Activated T-helper 1 cell treated with anti-CD3 and anti-CD28 coated beads, Interleukin-2, amount 50 U/mL, for 16 hours (primary cell): Measurements from ENCODE around the gene PRR12.
A peak's percentile ranks its signal among the peaks of the same experiment; 100 is the strongest.

Experiments
- DNase-seq, 2 donors: peaks; one replicate each; pipeline ENCODE4 v3.0.0-alpha.2; 2020; ENCODE audit warnings: low read depth in 1 of 2, low spot score in 1 of 2

PRR12 gene

DNA sequence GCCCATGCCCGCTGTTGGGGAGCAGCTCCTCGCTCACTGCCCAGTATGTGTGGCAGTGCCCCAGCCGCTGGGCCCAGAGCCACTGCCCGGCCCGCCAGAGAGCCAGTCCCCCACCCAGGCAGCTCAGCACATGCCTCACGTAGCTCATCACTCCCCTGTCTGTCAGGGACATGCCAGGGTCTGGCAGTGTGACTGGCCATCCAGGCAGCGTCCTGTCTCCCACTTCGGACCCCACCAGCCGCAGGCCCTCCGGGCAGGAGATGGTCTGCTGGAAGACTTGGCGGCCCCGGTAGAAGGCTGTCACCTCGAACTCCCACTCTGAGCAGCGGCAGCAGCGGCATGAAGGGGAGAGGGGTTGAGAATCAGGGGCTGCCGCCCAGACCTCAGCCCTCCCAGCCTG, 71.0 kb downstream of the PRR12 start:
- DNase-seq: no peak

DNA sequence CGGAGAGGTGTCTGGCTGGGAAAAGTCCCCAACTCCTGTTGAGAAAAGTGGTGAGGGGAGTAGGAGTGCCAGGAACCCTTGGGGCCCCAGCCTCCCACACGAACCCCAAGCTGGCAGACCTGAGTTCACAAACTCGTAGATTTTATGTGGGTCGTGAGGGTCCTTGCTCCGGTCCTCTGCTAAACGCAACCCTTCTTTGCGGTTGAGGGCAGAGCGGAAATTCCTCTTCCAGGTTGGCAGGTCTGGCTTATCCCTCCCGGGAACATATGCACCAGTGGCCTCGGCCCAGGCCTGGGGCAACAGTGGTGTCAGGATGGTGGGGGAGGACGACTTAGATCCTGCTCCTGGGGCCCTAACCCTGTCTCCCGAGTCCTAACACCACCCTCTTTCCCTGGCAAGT, 72.2 kb downstream of the PRR12 start:
- no peak for DNase-seq

DNA sequence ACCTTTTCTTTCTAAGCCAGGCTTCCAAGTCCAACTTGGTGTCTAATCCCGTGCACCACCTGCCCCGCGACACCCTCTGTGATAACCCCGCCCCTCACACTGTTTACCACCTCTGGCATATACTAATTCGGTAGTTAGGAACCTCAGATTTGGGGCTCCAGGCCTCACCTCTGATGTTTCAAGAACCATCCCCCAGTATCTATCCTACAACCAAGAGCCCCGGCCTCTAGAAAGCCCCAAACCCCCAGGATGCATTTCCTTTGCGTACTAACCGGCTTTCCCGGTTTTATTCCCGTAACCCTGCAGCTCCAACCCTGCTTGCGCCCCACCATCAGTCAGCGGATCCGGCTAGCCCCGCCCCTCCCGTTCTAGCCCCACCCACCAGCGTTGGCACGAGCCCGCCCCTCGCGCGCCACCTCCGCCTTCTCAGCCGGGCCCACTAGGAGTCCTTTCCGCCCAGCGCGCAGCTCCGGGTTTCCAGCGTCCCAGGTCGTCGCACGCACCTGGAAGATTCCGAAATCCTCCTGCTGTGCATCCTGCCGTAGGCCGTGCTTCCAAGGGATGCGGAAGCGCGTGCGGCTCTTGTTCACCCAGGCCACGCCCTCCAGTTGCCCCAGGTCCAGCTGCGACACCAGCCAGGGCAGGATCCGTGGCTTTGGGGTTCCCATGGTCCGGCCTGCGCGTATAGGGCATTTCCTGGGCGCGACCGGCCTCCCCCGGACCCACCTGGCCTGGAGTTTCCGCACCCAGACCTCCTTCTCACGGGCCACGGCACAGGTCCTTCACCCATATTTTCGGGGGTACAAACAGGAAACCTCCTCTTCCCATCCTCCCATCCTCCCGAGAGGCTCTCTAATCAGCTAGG, 73.4 kb downstream of the PRR12 start:
- DNase-seq: peak; percentile 86 to 95

DNA sequence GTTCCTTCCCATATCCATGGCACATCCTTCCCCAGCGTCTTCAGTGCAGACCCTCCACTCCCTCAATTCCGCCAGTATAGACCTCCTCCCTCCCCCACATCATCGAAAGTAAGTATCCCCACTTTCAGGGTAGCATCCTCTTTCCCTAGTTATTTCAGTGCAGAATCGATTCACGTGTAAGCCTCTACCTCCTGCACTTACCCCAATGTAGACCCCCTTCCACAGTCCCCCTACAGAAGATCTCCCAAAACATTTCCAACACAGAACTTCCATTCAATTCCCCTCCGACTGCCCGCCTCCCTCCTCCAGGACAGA, 74.0 kb downstream of the PRR12 start:
- DNase-seq: no peak

DNA sequence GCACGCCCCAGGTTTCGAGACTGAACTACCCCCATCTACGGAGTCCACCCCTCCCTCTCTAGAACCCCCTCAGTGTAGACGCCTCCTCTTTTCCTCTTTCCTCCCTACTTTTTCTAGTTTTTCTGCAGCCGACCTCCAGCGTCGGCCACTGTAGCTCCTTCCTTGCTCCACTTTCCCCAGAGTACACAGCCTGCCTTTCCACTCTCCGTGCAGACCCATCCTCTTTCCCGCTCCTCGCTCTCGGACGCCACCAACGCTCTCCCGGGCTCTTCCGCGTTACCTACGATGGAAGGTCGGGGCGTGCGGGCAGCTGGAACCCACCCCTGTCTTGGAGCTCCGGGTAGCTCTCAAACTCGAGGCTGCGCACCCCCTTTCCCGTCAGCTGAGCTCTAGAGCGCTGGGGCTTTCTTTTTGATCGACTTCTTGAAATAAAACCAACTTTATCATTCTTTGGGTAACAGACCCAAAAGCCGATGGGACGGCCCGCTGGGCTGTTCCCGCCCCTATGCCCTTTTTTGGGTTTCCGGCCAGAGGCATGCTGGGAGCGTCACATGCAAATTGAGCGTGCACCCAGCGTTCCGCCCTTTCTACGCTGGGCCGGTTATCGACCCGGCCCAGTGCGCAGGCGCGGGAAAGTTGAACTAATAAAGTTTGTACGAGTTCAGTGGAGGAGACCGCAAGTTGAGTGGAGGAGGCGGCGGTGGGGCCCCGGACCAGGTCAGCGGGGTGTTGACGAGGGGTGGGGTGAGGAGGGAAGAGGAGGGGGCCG, 74.6 kb downstream of the PRR12 start, which contains the start of the genes BCL2L12 and IRF3:
BCL2L12 (plus strand) TSS at position 583 of the 769 bp plus-strand sequence. CDS start 760 bp downstream, outside the sequence.
IRF3 (minus strand) TSS at position 507 of the 769 bp plus-strand sequence. CDS start 1,019 bp downstream, outside the sequence.
- DNase-seq: peak; percentile 99

DNA sequence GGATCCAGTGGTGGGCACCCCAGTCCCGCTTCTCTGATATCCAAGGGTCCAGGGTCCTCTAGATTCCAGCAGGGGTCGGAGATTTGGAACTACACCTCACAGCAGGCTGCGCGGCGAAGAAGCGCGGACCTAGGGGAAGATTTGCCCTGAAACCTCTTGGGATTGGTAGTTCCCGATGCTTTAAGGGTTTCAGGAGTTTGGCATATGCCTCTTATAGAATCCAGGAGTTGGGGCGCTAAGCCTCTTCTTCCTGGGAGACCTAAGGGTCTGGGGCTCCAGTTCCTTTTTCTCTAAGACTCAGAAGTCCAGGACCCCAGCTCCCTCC, 75.1 kb downstream of the PRR12 start:
- no peak for DNase-seq

DNA sequence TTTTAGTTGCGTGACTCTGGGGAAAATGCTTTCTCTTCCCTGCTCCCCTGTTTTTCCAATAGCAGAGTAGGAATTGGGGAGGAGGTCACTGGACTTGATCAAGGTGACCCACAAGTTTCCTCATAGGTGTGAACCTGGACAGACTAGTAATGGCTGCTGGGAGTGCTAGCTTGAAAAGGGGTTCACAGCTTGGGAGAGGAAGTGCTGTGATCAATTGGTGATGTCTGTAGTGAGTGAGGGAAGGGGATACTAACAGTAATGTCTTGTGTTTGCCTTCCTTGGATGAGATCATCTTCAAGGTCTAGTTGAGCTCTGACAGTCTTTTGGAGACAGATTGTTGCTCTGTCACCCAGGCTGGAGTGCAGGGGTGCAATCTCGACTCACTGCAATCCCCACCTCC, 76.5 kb downstream of the PRR12 start:
- no peak for DNase-seq

DNA sequence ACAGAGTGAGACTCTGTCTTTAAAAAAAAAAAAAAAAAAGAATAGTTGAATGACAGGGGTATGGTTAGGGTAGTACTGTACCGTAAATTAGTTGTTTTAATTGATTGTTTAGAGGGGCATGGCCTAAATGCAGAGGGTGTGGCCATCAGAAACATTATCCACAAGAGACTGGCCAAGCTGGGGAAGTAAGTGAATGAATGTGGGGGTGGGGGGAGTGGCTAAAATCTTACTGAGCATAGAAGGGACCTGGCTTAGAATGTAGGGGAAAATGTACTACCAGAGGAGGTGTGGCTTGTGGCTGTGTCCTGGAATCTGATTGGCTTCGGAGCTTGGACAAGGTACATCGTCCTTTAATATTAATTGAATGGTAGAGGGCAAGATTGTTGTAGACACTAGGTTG, 78.5 kb downstream of the PRR12 start:
- no peak for DNase-seq

DNA sequence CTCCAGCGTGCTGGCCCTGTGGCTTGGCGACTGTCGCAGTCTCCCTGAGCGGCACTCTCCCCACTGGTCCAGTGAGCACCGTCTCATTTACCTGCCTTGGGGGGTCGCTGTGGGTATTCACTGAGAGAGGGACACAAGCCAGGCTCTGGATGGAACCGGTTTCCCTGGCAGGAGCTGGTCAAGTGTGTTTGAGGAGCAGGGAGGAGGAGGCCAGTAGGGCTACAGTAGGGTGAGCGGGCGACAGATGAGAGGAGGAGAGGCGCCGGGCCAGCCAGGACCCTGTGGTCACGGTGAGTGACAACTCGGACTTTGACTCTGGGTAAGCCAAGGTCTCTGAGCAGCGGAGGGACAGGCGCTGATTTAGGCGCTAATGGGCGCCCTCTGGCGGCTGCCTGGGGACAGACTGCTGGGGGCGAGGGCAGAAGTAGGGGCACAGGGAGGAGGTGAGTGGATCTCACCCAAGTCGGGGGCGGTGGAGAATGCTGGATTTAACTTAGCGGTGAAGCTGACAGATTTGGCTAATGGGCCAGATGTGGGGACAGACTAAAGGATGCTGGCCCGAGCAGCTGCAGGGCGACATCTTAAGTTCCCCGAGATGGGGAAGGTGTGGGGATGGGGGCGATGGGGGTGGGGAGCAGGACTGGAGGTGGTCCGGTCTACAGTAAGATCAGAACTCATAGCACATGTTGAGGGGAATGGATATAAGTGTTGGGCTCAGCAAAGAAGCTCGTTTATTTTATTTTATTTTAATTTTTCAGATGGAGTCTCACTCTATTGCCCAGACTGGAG, 81.3 kb downstream of the PRR12 start:
- DNase-seq: peak; percentile 61 to 68
